ENCODE measurements around the gene THSD7A.
A peak's percentile ranks its signal among the peaks of the same experiment; 100 is the strongest.

The THSD7A gene

GRCh38 chr7:11819271-11819670 lies 12.7 kb downstream of the THSD7A start:
- Mint-ChIP-seq H3K27me3 (ENCODE audit: low read depth) (no peaks in the 10 kb centered on the region), H3K9me3 (peaks cover 4% of the 10 kb centered on the region), H3K36me3 (ENCODE audit: low read depth) (peaks cover 38% of the 10 kb centered on the region), H3K4me3 (no peak overlapping the region), H3K27ac (no peak overlapping the region), H3K4me1 (peaks cover 5% of the 10 kb centered on the region)
- no peak for TF ChIP-seq CTCF (IDR thresholded peaks at IDR 0.05; ENCODE audit: unreplicated experiment in 3 of 3)

GRCh38 chr7:11818281-11818680 lies 13.7 kb downstream of the THSD7A start:
- no peak overlapping the region for H3K4me3 Mint-ChIP-seq
- no peak for TF ChIP-seq CTCF (IDR thresholded peaks at IDR 0.05; ENCODE audit: unreplicated experiment in 3 of 3)
- no peaks in the 10 kb centered on the region for H3K27me3 Mint-ChIP-seq (ENCODE audit: low read depth)
- no peak overlapping the region for H3K27ac Mint-ChIP-seq
- peaks cover 32% of the 10 kb centered on the region for H3K36me3 Mint-ChIP-seq (ENCODE audit: low read depth)
- peaks cover 4% of the 10 kb centered on the region for H3K9me3 Mint-ChIP-seq
- peaks cover 5% of the 10 kb centered on the region for H3K4me1 Mint-ChIP-seq

- no peaks in the 10 kb centered on the region for H3K27me3 Mint-ChIP-seq (ENCODE audit: low read depth)
- peak overlapping the region; percentile 4 to 69 (median 15) for H3K27ac Mint-ChIP-seq
- peaks cover 5% of the 10 kb centered on the region for H3K4me1 Mint-ChIP-seq
- H3K9me3 Mint-ChIP-seq, result peaks cover 4% of the 10 kb centered on the region
- H3K4me3 Mint-ChIP-seq, result no peak overlapping the region
- peaks cover 25% of the 10 kb centered on the region for H3K36me3 Mint-ChIP-seq (ENCODE audit: low read depth)
- no peak for TF ChIP-seq CTCF (IDR thresholded peaks at IDR 0.05; ENCODE audit: unreplicated experiment in 3 of 3)
Measured at GRCh38 chr7:11817111-11817740, 14.8 kb downstream of the THSD7A start.

GRCh38 chr7:11811709-11812108 lies 20.3 kb downstream of the THSD7A start:
- Mint-ChIP-seq H3K27ac (peak overlapping the region in 1 of 3 experiments; percentile 15), H3K27me3 (ENCODE audit: low read depth) (no peaks in the 10 kb centered on the region), H3K36me3 (ENCODE audit: low read depth) (no peaks in the 10 kb centered on the region), H3K4me3 (no peak overlapping the region), H3K9me3 (no peaks in the 10 kb centered on the region), H3K4me1 (no peaks in the 10 kb centered on the region)
- TF ChIP-seq CTCF (IDR thresholded peaks at IDR 0.05; ENCODE audit: unreplicated experiment in 3 of 3), result no peak

GRCh38 chr7:11810043-11810625 lies 21.9 kb downstream of the THSD7A start:
- Mint-ChIP-seq H3K27me3 (ENCODE audit: low read depth) (no peaks in the 10 kb centered on the region), H3K9me3 (no peaks in the 10 kb centered on the region), H3K4me3 (no peak overlapping the region), H3K4me1 (no peaks in the 10 kb centered on the region), H3K27ac (no peak overlapping the region), H3K36me3 (ENCODE audit: low read depth) (no peaks in the 10 kb centered on the region)
- no peak for TF ChIP-seq CTCF (IDR thresholded peaks at IDR 0.05; ENCODE audit: unreplicated experiment in 3 of 3)

- TF ChIP-seq CTCF (IDR thresholded peaks at IDR 0.05; ENCODE audit: unreplicated experiment in 3 of 3), result no peak
- H3K27ac Mint-ChIP-seq, result no peak overlapping the region
- H3K27me3 Mint-ChIP-seq (ENCODE audit: low read depth), result no peaks in the 10 kb centered on the region
- H3K4me3 Mint-ChIP-seq, result no peak overlapping the region
- H3K4me1 Mint-ChIP-seq, result no peaks in the 10 kb centered on the region
- no peaks in the 10 kb centered on the region for H3K9me3 Mint-ChIP-seq
- no peaks in the 10 kb centered on the region for H3K36me3 Mint-ChIP-seq (ENCODE audit: low read depth)
Measured at GRCh38 chr7:11807000-11807399, 25.0 kb downstream of the THSD7A start.
